ENCODE results near the gene LRRC53. TPM values are rescaled to one million over a fixed set of nuclear protein-coding genes. Genes with fewer than 3 reads are reported as not detected.

The LRRC53 gene
- polyA plus RNA-seq, 1 of the 3 experiments (the other 2 are of a cell fraction): not detected

- Histone ChIP-seq H2AFZ (ENCODE audit: low read depth) (no peak overlapping the region), H4K20me1 (ENCODE audit: insufficient read depth) (no peaks in the 10 kb centered on the region), H3K4me3 (ENCODE audit: low read depth in 2 of 2, low read length in 1 of 2) (no peak overlapping the region), H3K9me2 (no peaks in the 10 kb centered on the region), H3F3A (replicated peaks; ENCODE audit: insufficient read depth) (no peaks in the 10 kb centered on the region), H3K9me3 (no peaks in the 10 kb centered on the region), H3K4me2 (no peak overlapping the region), H3K4me1 (ENCODE audit: control insufficient read depth in 1 of 2, insufficient read depth in 2 of 2, low read depth in 1 of 2, low read length in 1 of 2) (peaks cover 0 to 5% of the 10 kb centered on the region in 2 experiments; a peak in 2 of 4 replicates), H3K27me3 (ENCODE audit: insufficient read depth) (no peaks in the 10 kb centered on the region), H3K36me3 (replicated peaks in 1 of 2; ENCODE audit: control insufficient read depth in 1 of 2, insufficient read depth in 2 of 2, low read length in 1 of 2) (no peaks in the 10 kb centered on the region), H3K9ac (no peak overlapping the region), H3K27ac (ENCODE audit: low read depth in 2 of 2, low read length in 1 of 2) (no peak overlapping the region), H3K79me2 (ENCODE audit: insufficient read depth) (no peaks in the 10 kb centered on the region)
- ChIA-PET POLR2A (no interaction called here), CTCF (interaction anchor here (0.7 to 1.0 kb wide), 2 partner anchors 8 to 159 kb away, joined by 3 read pairs; no protein-coding TSS in a partner anchor)
- DNase-seq: no peak
- TF ChIP-seq TEAD4 (IDR thresholded peaks at IDR 0.05; ENCODE audit: borderline replicate concordance, insufficient read depth): no peak
- TF ChIP-seq REST (IDR thresholded peaks at IDR 0.05; ENCODE audit: low read depth, low read length): no peak
- TF ChIP-seq CHD2 (IDR thresholded peaks at IDR 0.05; ENCODE audit: low read length, partially characterized antibody): no peak
- no peak for TF ChIP-seq RAD21 (IDR thresholded peaks at IDR 0.05; ENCODE audit: low read length)
- TF ChIP-seq CTCF (IDR thresholded peaks at IDR 0.05): no peak
- TF ChIP-seq USF2 (IDR thresholded peaks at IDR 0.05; ENCODE audit: borderline replicate concordance, low read depth, low read length): no peak
- TF ChIP-seq GATA2 (CRISPR knock-in tag; IDR thresholded peaks at IDR 0.05): no peak
- no peak for TF ChIP-seq TAF1 (IDR thresholded peaks at IDR 0.05; ENCODE audit: borderline replicate concordance, low read depth, low read length)
- no peak for TF ChIP-seq MXI1 (IDR thresholded peaks at IDR 0.05; ENCODE audit: low read depth, low read length)
- no peak for TF ChIP-seq SIN3A (IDR thresholded peaks at IDR 0.05; ENCODE audit: borderline replicate concordance, low read depth, low read length)
- TF ChIP-seq USF1 (IDR thresholded peaks at IDR 0.05; ENCODE audit: borderline replicate concordance, low read depth): no peak
- TF ChIP-seq ZBTB33 (IDR thresholded peaks at IDR 0.05; ENCODE audit: borderline replicate concordance, low read depth): no peak
- no peak for TF ChIP-seq YY1 (IDR thresholded peaks at IDR 0.05; ENCODE audit: low read depth)
- no peak for TF ChIP-seq TCF12 (IDR thresholded peaks at IDR 0.05)
- TF ChIP-seq RXRA (IDR thresholded peaks at IDR 0.05; ENCODE audit: borderline replicate concordance, low read depth): no peak
- TF ChIP-seq FOXJ3 (CRISPR knock-in tag; IDR thresholded peaks at IDR 0.05): no peak
- TF ChIP-seq RCOR1 (IDR thresholded peaks at IDR 0.05; ENCODE audit: low read length): no peak; the same call in 1 of the 2 replicates
- TF ChIP-seq EZH2phosphoT487 (IDR thresholded peaks at IDR 0.05; ENCODE audit: borderline replicate concordance, low read depth): no peak
- no peak for TF ChIP-seq EP300 (IDR thresholded peaks at IDR 0.05; ENCODE audit: borderline replicate concordance in 1 of 2, low read depth in 1 of 2, low read length in 1 of 2)
Observed at GRCh38 chr1:74530892-74531291, 18.5 kb upstream of the LRRC53 start.
